GM12878 (cell line): ENCODE measurements around the gene NOP16.

Source experiments
- BMI1 ChIP-seq: fragments of 450-650 bp; IDR thresholded peaks from 2 replicates; pipeline ENCODE4 v1.6.1; 2016; ENCODE audit warnings: mild to moderate bottlenecking, moderate library complexity, borderline replicate concordance
- RFX5 ChIP-seq: IDR thresholded peaks from 2 replicates; pipeline ENCODE4 v1.6.1; 2011; ENCODE audit warnings: low read depth, low read length, improper control_type of control experiment
- TF ChIP-seq, protein P1 (sequence below): fragments of 450-650 bp; IDR thresholded peaks from 2 replicates; pipeline ENCODE4 v1.6.1; 2016; ENCODE audit warnings: mild to moderate bottlenecking, moderate library complexity, borderline replicate concordance

DNA sequence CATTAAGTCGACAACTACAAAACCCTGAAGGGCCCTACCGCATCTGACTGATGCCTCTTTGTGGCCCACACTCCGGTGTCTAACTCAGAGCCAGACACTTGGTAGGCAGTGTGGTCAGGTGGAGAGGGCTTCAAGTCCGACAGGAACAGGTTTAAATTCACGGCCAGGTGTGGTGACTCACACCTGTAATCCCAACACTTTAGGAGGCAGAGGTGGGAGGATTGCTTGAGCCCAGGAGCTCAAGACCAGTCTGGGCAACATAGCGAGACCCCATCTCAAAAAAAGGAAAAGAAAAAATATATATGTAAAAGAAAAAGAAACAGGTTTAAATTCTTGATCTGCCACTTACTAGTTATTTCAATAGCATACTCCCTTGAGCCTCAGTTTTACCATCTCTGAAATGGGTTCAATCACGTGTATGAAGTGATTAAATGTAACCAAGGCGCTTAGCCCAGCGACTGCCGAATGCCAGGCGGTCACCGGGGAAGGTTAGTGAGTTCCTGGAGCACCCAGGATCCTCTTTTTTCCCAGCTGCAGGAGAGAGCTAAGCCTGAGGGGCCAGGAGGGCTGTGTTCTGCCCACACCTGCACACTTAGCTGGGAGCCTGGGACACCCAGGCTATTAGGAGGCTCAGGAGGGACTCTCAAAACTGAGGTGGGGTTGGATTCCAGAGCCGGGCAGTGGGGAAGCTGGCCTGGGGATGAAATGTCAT lies 27.0 kb upstream of the NOP16 start:
- TF ChIP-seq, protein P1, sequence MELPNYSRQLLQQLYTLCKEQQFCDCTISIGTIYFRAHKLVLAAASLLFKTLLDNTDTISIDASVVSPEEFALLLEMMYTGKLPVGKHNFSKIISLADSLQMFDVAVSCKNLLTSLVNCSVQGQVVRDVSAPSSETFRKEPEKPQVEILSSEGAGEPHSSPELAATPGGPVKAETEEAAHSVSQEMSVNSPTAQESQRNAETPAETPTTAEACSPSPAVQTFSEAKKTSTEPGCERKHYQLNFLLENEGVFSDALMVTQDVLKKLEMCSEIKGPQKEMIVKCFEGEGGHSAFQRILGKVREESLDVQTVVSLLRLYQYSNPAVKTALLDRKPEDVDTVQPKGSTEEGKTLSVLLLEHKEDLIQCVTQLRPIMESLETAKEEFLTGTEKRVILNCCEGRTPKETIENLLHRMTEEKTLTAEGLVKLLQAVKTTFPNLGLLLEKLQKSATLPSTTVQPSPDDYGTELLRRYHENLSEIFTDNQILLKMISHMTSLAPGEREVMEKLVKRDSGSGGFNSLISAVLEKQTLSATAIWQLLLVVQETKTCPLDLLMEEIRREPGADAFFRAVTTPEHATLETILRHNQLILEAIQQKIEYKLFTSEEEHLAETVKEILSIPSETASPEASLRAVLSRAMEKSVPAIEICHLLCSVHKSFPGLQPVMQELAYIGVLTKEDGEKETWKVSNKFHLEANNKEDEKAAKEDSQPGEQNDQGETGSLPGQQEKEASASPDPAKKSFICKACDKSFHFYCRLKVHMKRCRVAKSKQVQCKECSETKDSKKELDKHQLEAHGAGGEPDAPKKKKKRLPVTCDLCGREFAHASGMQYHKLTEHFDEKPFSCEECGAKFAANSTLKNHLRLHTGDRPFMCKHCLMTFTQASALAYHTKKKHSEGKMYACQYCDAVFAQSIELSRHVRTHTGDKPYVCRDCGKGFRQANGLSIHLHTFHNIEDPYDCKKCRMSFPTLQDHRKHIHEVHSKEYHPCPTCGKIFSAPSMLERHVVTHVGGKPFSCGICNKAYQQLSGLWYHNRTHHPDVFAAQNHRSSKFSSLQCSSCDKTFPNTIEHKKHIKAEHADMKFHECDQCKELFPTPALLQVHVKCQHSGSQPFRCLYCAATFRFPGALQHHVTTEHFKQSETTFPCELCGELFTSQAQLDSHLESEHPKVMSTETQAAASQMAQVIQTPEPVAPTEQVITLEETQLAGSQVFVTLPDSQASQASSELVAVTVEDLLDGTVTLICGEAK, result no peak
- no peak for TF ChIP-seq BMI1
- TF ChIP-seq RFX5, result no peak
